Epithelial cell of proximal tubule (primary cell): ENCODE data around the gene P3H2. TPM values are rescaled to one million over a fixed set of nuclear protein-coding genes. Genes with fewer than 3 reads are reported as not detected.
A peak's percentile ranks its signal among the peaks of the same experiment; 100 is the strongest.
"Not testable (repeated sequence)": the region's sequence is repeated elsewhere in the genome, so short reads cannot be mapped to it uniquely, and the experiment has no call there.

ENCODE experiments used
- DNase-seq: peaks from one replicate; pipeline ENCODE4 v3.0.0-alpha.2; 2011; ENCODE audit warnings: low read depth
- H3K4me3 ChIP-seq: 2 replicates; pipeline ENCODE4 v1.5.1; 2011; ENCODE audit warnings: low read depth, mild to moderate bottlenecking, low read length
- CTCF ChIP-seq: conservative IDR thresholded peaks from 2 replicates; pipeline ENCODE4 v1.5.1; 2012; ENCODE audit warnings: low read depth, mild to moderate bottlenecking, low read length
- total RNA-seq: library from RNA; depleted of rRNA; stranded (reverse); fragments of >200 nt; gene quantifications from 2 replicates; pipeline ENCODE4 v1.2.3, GENCODE V29; 2015

The P3H2 gene
- total RNA-seq, 1 donor from 2014 or later: 107 TPM

- no peak for DNase-seq
- no peak overlapping the region for H3K4me3 ChIP-seq
- TF ChIP-seq CTCF: no peak
Observed at GRCh38 chr3:190086191-190086590, 34.5 kb downstream of the P3H2 start.

- no peak for TF ChIP-seq CTCF
- H3K4me3 ChIP-seq: no peak overlapping the region
- no peak for DNase-seq
Observed at GRCh38 chr3:190084983-190085382, 35.7 kb downstream of the P3H2 start.

- no peak for DNase-seq
- no peak overlapping the region for H3K4me3 ChIP-seq
- TF ChIP-seq CTCF: no peak
Observed at GRCh38 chr3:190083635-190084034, 37.1 kb downstream of the P3H2 start.

GRCh38 chr3:190081389-190081788, 39.3 kb downstream of the P3H2 start:
- H3K4me3 ChIP-seq: no peak overlapping the region
- DNase-seq: no peak
- no peak for TF ChIP-seq CTCF

- not testable (repeated sequence) for DNase-seq, H3K4me3 ChIP-seq
Observed at GRCh38 chr3:190079173-190079572, 41.5 kb downstream of the P3H2 start.

GRCh38 chr3:190077395-190078045, 43.2 kb downstream of the P3H2 start:
- H3K4me3 ChIP-seq: no peak overlapping the region
- TF ChIP-seq CTCF: no peak
- no peak for DNase-seq

GRCh38 chr3:190076601-190077394, 43.9 kb downstream of the P3H2 start:
- DNase-seq: peak; percentile 98
- no peak for TF ChIP-seq CTCF
- H3K4me3 ChIP-seq: no peak overlapping the region
